GM23248 (cell line): ENCODE data around the gene NSMCE1.

Source experiments
- EZH2 ChIP-seq: fragments of 200-600 bp; sonication (generic); IDR thresholded peaks from 2 replicates; pipeline ENCODE4 v1.6.1; 2018; ENCODE audit warnings: antibody characterized with exemption, mild to moderate bottlenecking; ENCODE audit not compliant: insufficient read depth, poor library complexity, severe bottlenecking
- EZH2phosphoT487 ChIP-seq: fragments of 200-600 bp; sonication (generic); IDR thresholded peaks from 2 replicates; pipeline ENCODE4 v1.6.1; 2018; ENCODE audit warnings: antibody characterized with exemption, moderate library complexity, mild to moderate bottlenecking, low read depth; ENCODE audit not compliant: insufficient read depth

GRCh38 chr16:27195076-27195741 lies 73.4 kb downstream of the NSMCE1 start:
- TF ChIP-seq EZH2 (no peak), EZH2phosphoT487 (no peak)
